GM13976 (cell line): Measurements from ENCODE around the gene VWA1.
"Not testable (repeated sequence)": the region's sequence is repeated elsewhere in the genome, so short reads cannot be mapped to it uniquely, and the experiment has no call there.

ENCODE experiments used
- DNase-seq: peaks from one replicate; pipeline ENCODE4 v3.0.0; 2012; ENCODE audit warnings: low spot score
- in situ Hi-C: fragments of 300-500 bp; cut with MboI; formaldehyde crosslinking; loops from one replicate; pipeline ENCODE4 v1.12.0; 2022; ENCODE audit warnings: low sequenced_read_pairs, mixed read lengths, inconsistent platforms; ENCODE audit not compliant: unreplicated experiment
- TF ChIP-seq, protein P1 (sequence below): IDR thresholded peaks from 2 replicates; pipeline ENCODE4 v1.5.1; 2012; ENCODE audit warnings: borderline replicate concordance, mild to moderate bottlenecking; ENCODE audit not compliant: insufficient read depth; ENCODE audit errors: extremely low read depth, missing control alignments, control extremely low read depth

The VWA1 gene

DNA sequence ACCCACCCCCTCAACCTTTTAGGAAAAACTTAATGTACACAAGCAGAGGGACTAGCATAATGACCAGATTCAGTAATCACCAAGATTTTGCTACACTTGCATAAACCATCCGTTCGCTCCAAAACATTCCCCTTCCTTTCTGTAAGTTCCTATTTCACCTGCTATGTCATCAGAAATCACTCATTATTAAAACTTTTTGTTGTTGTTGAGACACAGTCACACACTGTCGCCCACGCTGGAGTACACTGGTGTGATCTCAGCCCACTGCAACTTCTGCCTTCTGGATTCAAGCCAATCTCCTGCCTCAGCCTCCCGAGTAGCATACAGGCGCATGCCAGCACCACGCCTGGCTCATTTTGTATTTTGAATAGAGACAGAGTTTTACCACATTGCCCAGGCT is 31.8 kb upstream of the VWA1 start:
- in situ Hi-C loops, result no loop called here
- TF ChIP-seq, protein P1, sequence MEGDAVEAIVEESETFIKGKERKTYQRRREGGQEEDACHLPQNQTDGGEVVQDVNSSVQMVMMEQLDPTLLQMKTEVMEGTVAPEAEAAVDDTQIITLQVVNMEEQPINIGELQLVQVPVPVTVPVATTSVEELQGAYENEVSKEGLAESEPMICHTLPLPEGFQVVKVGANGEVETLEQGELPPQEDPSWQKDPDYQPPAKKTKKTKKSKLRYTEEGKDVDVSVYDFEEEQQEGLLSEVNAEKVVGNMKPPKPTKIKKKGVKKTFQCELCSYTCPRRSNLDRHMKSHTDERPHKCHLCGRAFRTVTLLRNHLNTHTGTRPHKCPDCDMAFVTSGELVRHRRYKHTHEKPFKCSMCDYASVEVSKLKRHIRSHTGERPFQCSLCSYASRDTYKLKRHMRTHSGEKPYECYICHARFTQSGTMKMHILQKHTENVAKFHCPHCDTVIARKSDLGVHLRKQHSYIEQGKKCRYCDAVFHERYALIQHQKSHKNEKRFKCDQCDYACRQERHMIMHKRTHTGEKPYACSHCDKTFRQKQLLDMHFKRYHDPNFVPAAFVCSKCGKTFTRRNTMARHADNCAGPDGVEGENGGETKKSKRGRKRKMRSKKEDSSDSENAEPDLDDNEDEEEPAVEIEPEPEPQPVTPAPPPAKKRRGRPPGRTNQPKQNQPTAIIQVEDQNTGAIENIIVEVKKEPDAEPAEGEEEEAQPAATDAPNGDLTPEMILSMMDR, result no peak

DNA sequence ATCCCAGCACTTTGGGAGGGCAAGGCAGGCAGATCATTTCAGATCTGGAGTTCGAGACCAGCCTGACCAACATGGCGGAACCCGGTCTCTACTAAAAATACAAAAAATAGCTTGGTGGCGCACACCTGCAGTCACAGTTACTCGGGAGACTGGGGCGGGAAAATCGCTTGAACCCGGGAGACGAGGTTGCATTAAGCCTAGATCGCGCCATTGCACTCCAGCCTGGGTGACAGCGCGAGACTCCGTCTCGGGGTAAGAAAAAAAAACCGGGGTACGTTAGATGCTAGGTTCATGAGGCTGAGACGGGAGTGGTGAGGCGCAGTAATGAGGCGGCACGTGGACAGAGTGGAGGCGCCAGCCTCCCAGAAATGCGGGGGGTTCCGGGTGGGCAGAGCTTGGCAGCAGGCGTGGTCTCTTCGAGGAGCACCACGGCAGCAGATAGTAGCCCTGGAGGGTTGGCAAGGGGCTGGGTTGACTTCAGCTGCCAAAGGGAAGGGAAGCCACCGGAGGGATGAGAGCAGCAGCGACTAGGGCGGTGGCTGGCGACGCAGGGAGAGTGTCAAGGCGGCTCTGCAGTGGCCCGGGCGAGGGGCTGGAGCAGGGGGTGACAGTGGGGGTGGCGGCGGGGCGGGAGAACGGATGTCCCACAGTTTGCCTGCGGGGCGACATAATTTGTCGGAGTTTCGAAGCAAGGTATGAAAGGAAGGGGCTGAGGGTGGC is 29.2 kb upstream of the VWA1 start:
- in situ Hi-C loops, result no loop called here
- no peak for DNase-seq
- TF ChIP-seq, protein P1, result no peak

More for the DNA sequence above, 31.8 kb upstream of the VWA1 start:
- no peak for DNase-seq

DNA sequence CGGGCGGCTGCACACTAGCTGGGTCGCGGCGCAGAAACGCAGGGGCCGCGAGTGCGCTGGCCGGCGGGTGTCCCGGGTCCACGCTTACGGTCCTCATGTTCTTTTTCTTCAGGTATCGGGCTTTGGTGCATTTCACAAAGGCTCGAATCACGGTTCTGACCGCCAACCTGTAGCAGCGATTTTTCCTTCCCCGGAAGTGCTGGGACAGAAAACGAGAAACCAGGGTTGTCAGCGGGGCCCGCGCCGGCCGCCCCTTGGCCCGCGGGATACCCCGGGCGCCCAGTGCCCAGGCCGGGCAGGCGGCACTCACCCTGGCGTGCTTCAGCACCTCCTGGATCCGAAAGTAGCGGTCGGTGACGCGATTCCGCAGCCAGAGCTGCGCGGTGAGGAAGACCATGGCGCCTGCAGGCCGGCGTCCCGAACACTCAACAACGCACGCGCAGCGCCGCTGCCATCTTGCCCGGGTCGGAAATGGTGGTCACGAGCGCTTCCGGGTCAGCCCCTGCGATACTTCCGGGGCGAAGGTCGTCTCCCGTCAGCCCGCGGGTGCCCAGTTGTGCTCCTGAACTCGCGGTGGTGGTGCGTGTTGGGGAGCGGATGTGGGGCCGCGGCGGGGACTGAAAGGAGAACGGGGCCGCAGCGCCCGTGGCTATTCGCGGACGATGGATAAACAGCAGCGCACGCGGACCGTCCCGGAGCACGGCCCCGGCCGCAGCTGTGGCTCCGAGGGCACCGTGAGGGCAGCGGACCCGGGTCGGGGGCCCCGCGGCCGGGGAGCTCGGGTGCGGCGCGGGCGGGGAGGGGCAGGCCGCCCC is 28.5 kb upstream of the VWA1 start, which contains the start of gene MRPL20:
Gene MRPL20, minus strand, starts transcription at position 473 of the 815 bp plus-strand sequence. Its CDS starts 76 bp downstream, at position 397.
- peak; percentile 98 for DNase-seq
- TF ChIP-seq, protein P1, result no peak
- in situ Hi-C loops, result no loop called here

DNA sequence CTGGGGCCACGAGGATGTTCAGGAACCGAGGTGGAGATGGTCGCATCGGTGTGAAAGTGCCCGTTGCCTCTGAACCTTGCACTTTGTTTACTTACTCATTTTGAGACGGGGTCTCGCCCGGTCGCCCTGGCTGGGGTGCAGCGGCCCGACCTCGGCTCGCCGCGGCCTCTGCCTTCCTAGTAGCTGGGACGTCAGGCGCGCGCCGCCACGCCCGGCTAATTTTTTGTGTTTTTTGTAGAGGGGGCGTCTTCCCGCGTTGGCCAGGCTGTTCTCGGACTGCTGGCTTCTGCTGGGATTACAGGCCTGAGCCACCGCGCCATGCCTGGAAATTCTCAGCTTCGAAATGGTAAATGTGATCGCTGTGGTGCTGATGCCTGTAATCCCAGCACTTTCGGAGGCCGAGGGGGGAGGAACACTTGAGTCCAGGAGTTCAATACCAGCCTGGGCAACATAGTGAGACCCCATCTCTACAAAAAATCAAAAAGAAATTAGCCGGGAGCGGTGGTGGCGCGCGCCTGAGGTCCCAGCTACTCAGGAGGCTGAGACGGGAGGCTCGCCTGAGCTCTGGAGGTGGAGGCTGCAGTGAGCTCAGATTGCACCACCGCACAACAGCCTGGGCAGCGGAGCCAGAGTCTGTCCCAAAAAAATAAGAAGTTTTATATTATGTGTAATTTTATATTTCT is 27.7 kb upstream of the VWA1 start:
- in situ Hi-C loops, result no loop called here
- TF ChIP-seq, protein P1, result no peak
- peak; percentile 53 for DNase-seq

- DNase-seq, in situ Hi-C loops: not testable (repeated sequence)
Observed at GRCh38 chr1:1410238-1410637, 25.3 kb upstream of the VWA1 start.

DNA sequence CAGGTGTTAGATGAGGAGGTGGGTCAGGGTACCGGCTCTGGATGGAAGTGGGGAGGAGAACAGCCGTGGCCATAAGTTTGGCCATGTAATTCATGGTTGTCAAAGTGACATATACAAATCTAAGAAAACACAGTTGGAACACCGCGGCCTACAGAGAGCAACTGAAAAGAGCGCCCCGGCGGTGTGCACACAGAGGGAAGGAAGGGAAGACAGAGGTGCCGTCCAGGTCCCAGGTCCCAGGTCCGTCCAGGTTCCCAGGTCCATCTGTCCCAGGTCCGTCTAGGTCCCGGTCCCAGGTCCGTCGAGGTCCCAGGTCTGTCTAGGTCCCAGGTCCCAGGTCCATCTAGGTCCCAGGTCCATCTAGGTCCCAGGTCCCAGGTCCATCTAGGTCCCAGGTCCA is 23.9 kb upstream of the VWA1 start:
- TF ChIP-seq, protein P1, result no peak
- in situ Hi-C loops, result no loop called here
- DNase-seq, result no peak

- in situ Hi-C loops, DNase-seq: not testable (repeated sequence)
Observed at GRCh38 chr1:1412311-1412902, 23.1 kb upstream of the VWA1 start.
